ENCODE data around the gene APLF. TPM values are rescaled to one million over a fixed set of nuclear protein-coding genes. Genes with fewer than 3 reads are reported as not detected.
"Not testable (repeated sequence)": the region's sequence is repeated elsewhere in the genome, so short reads cannot be mapped to it uniquely, and the experiment has no call there.

Gene APLF
- total and polyA plus RNA-seq, 4 donors, result 0.18 to 3.8 (median 1.0) TPM

DNA sequence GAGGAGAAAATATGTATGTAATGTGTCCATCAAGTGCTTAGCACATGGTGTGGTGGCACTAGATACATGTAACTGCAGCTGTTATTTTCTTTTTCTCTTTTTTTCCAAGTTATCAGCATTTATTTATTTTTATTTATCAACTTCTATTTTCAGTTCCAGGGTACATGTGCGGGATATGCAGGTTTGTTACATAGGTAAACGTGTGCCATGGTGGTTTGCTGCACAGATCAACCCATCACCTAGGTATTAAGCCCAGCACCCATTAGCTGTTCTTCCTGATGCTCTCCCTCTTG is 128.1 kb downstream of the APLF start:
- H3K4me3 ChIP-seq (ENCODE audit: low read depth in 1 of 3, low read length in 3 of 3); H3K27ac ChIP-seq (ENCODE audit: low read depth in 1 of 2, low read length in 2 of 2); DNase-seq (ENCODE audit: low spot score); H3K27me3 ChIP-seq (ENCODE audit: control insufficient read depth in 4 of 4, insufficient read depth in 4 of 4, low read length in 3 of 4); H3K9me3 ChIP-seq (ENCODE audit: control insufficient read depth in 4 of 4, low read length in 3 of 4); H3K9ac ChIP-seq (ENCODE audit: low read depth in 1 of 2, low read length in 2 of 2); H3K36me3 ChIP-seq (ENCODE audit: control insufficient read depth in 4 of 4, insufficient read depth in 3 of 4, low read depth in 1 of 4, low read length in 3 of 4): not testable (repeated sequence)
- 80% methylated on average over 2 of the region's 2 CpGs for WGBS
- peaks cover 0 to 12% (median 4%) of the 10 kb centered on the region in 4 donors for H3K4me1 ChIP-seq (ENCODE audit: control insufficient read depth in 4 of 4, insufficient read depth in 4 of 4, low read length in 3 of 4)

DNA sequence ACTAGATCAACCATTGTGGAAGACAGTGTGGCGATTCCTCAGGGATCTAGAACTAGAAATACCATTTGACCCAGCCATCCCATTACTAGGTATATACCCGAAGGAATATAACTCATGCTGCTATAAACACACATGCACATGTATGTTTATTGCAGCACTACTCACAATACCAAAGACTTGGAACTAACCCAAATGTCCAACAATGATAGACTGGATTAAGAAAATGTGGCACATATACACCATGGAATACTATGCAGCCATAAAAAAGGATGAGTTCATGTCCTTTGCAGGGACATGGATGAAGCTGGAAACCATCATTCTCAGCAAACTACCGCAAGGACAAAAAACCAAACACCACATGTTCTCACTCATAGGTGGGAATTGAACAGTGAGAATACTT is 133.1 kb downstream of the APLF start:
- not testable (repeated sequence) for H3K4me3 ChIP-seq (ENCODE audit: low read depth in 1 of 3, low read length in 3 of 3); H3K27me3 ChIP-seq (ENCODE audit: control insufficient read depth in 4 of 4, insufficient read depth in 4 of 4, low read length in 3 of 4); H3K9ac ChIP-seq (ENCODE audit: low read depth in 1 of 2, low read length in 2 of 2); H3K36me3 ChIP-seq (ENCODE audit: control insufficient read depth in 4 of 4, insufficient read depth in 3 of 4, low read depth in 1 of 4, low read length in 3 of 4); H3K9me3 ChIP-seq (ENCODE audit: control insufficient read depth in 4 of 4, low read length in 3 of 4); H3K27ac ChIP-seq (ENCODE audit: low read depth in 1 of 2, low read length in 2 of 2); H3K4me1 ChIP-seq (ENCODE audit: control insufficient read depth in 4 of 4, insufficient read depth in 4 of 4, low read length in 3 of 4); DNase-seq (ENCODE audit: low spot score)
- WGBS, result 95% methylated on average over 3 of the region's 3 CpGs

DNA sequence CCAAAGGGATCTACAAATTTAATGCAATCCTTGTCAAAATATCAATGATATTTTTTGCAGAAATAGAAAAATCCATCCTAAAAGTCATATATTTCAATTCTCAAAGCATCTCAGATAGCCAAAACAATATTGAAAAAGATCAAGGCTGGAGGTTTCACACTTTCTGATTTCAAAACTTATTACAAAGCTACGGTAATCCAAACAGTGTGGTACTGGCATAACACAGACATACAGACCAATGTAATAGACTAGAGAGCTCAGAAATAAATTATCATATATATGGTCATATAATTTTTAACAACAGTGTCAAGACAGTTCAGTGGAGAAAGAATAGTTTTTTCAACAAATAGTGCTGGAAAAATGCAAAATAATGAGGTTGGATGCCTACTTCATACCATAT is 135.7 kb downstream of the APLF start:
- TF ChIP-seq, protein P1, sequence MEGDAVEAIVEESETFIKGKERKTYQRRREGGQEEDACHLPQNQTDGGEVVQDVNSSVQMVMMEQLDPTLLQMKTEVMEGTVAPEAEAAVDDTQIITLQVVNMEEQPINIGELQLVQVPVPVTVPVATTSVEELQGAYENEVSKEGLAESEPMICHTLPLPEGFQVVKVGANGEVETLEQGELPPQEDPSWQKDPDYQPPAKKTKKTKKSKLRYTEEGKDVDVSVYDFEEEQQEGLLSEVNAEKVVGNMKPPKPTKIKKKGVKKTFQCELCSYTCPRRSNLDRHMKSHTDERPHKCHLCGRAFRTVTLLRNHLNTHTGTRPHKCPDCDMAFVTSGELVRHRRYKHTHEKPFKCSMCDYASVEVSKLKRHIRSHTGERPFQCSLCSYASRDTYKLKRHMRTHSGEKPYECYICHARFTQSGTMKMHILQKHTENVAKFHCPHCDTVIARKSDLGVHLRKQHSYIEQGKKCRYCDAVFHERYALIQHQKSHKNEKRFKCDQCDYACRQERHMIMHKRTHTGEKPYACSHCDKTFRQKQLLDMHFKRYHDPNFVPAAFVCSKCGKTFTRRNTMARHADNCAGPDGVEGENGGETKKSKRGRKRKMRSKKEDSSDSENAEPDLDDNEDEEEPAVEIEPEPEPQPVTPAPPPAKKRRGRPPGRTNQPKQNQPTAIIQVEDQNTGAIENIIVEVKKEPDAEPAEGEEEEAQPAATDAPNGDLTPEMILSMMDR (IDR thresholded peaks at IDR 0.05; ENCODE audit: low read depth, low read length, missing input control), result no peak
- TF ChIP-seq, protein P2, sequence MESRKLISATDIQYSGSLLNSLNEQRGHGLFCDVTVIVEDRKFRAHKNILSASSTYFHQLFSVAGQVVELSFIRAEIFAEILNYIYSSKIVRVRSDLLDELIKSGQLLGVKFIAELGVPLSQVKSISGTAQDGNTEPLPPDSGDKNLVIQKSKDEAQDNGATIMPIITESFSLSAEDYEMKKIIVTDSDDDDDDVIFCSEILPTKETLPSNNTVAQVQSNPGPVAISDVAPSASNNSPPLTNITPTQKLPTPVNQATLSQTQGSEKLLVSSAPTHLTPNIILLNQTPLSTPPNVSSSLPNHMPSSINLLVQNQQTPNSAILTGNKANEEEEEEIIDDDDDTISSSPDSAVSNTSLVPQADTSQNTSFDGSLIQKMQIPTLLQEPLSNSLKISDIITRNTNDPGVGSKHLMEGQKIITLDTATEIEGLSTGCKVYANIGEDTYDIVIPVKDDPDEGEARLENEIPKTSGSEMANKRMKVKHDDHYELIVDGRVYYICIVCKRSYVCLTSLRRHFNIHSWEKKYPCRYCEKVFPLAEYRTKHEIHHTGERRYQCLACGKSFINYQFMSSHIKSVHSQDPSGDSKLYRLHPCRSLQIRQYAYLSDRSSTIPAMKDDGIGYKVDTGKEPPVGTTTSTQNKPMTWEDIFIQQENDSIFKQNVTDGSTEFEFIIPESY (IDR thresholded peaks at IDR 0.05), result no peak
- TF ChIP-seq RAD21 (IDR thresholded peaks at IDR 0.05), result no peak
- TF ChIP-seq, protein P3, sequence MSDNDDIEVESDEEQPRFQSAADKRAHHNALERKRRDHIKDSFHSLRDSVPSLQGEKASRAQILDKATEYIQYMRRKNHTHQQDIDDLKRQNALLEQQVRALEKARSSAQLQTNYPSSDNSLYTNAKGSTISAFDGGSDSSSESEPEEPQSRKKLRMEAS (IDR thresholded peaks at IDR 0.05), result no peak
- H3K9me3 ChIP-seq (ENCODE audit: control insufficient read depth in 4 of 4, low read length in 3 of 4), result no peaks in the 10 kb centered on the region
- H3K4me1 ChIP-seq (ENCODE audit: control insufficient read depth in 4 of 4, insufficient read depth in 4 of 4, low read length in 3 of 4), result no peaks in the 10 kb centered on the region
- no peaks in the 10 kb centered on the region for H3K36me3 ChIP-seq (ENCODE audit: control insufficient read depth in 4 of 4, insufficient read depth in 3 of 4, low read depth in 1 of 4, low read length in 3 of 4)
- H3K27ac ChIP-seq (ENCODE audit: low read depth in 1 of 2, low read length in 2 of 2), result no peak overlapping the region
- H3K9ac ChIP-seq (ENCODE audit: low read depth in 1 of 2, low read length in 2 of 2), result no peak overlapping the region
- no peak for DNase-seq (ENCODE audit: low spot score)
- no peaks in the 10 kb centered on the region for H3K27me3 ChIP-seq (ENCODE audit: control insufficient read depth in 4 of 4, insufficient read depth in 4 of 4, low read length in 3 of 4)
- 97% methylated on average over 1 of the region's 1 CpG for WGBS
- no peak overlapping the region for H3K4me3 ChIP-seq (ENCODE audit: low read depth in 1 of 3, low read length in 3 of 3)

DNA sequence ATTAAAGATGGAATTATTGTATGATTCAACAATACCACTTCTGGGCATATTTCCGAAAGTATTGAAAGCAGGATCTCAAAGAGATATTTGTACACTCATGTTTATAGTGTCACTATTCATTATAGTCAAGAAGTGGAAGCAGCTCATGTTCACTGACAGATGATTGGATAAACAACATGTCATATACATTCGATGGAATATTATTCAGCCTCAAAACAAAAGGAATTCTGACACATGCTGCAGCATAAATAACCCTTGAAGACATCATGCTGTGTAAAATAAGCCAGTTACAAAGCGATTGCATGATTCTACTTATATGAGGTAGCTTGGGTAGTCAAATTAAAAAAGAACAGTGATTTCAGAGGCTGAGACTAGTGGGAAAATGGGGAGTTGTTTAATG is 136.7 kb downstream of the APLF start:
- TF ChIP-seq SP1 (IDR thresholded peaks at IDR 0.05) (no peak), TAF1 (conservative IDR thresholded peaks at IDR 0.05) (no peak), RAD21 (IDR thresholded peaks at IDR 0.05) (no peak), NR2F2 (IDR thresholded peaks at IDR 0.05) (no peak), FOXA2 (IDR thresholded peaks at IDR 0.05) (no peak), JUND (IDR thresholded peaks at IDR 0.05) (no peak), HNF4A (conservative IDR thresholded peaks at IDR 0.05) (no peak), FOXA1 (IDR thresholded peaks at IDR 0.05) (no peak), GABPA (IDR thresholded peaks at IDR 0.05 in 1 of 2, conservative IDR thresholded peaks at IDR 0.05 in 1 of 2) (no peak)
- TF ChIP-seq, protein P4, sequence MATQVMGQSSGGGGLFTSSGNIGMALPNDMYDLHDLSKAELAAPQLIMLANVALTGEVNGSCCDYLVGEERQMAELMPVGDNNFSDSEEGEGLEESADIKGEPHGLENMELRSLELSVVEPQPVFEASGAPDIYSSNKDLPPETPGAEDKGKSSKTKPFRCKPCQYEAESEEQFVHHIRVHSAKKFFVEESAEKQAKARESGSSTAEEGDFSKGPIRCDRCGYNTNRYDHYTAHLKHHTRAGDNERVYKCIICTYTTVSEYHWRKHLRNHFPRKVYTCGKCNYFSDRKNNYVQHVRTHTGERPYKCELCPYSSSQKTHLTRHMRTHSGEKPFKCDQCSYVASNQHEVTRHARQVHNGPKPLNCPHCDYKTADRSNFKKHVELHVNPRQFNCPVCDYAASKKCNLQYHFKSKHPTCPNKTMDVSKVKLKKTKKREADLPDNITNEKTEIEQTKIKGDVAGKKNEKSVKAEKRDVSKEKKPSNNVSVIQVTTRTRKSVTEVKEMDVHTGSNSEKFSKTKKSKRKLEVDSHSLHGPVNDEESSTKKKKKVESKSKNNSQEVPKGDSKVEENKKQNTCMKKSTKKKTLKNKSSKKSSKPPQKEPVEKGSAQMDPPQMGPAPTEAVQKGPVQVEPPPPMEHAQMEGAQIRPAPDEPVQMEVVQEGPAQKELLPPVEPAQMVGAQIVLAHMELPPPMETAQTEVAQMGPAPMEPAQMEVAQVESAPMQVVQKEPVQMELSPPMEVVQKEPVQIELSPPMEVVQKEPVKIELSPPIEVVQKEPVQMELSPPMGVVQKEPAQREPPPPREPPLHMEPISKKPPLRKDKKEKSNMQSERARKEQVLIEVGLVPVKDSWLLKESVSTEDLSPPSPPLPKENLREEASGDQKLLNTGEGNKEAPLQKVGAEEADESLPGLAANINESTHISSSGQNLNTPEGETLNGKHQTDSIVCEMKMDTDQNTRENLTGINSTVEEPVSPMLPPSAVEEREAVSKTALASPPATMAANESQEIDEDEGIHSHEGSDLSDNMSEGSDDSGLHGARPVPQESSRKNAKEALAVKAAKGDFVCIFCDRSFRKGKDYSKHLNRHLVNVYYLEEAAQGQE (IDR thresholded peaks at IDR 0.05), result no peak
- TF ChIP-seq, protein P5, sequence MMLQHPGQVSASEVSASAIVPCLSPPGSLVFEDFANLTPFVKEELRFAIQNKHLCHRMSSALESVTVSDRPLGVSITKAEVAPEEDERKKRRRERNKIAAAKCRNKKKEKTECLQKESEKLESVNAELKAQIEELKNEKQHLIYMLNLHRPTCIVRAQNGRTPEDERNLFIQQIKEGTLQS (IDR thresholded peaks at IDR 0.05), result no peak
- TF ChIP-seq, protein P2 (IDR thresholded peaks at IDR 0.05), result no peak
- Histone ChIP-seq H3K9ac (ENCODE audit: low read depth in 1 of 2, low read length in 2 of 2) (no peak overlapping the region), H3K36me3 (ENCODE audit: control insufficient read depth in 4 of 4, insufficient read depth in 3 of 4, low read depth in 1 of 4, low read length in 3 of 4) (no peaks in the 10 kb centered on the region), H3K27me3 (ENCODE audit: control insufficient read depth in 4 of 4, insufficient read depth in 4 of 4, low read length in 3 of 4) (no peaks in the 10 kb centered on the region), H3K4me3 (ENCODE audit: low read depth in 1 of 3, low read length in 3 of 3) (no peak overlapping the region), H3K9me3 (ENCODE audit: control insufficient read depth in 4 of 4, low read length in 3 of 4) (peaks cover 0 to under 1% (median 0%) of the 10 kb centered on the region in 4 donors), H3K4me1 (ENCODE audit: control insufficient read depth in 4 of 4, insufficient read depth in 4 of 4, low read length in 3 of 4) (no peaks in the 10 kb centered on the region), H3K27ac (ENCODE audit: low read depth in 1 of 2, low read length in 2 of 2) (no peak overlapping the region)
- no peak for DNase-seq (ENCODE audit: low spot score)
- WGBS, result 88% methylated on average over 3 of the region's 3 CpGs

All from liver (tissue), 9 donors.